Duodenal mucosa (tissue), 2 donors: ENCODE results near the gene PHACTR1.

Experiments used
- H3K27ac ChIP-seq: one replicate; pipeline ENCODE4 v1.7.0; 2013; ENCODE audit warnings: low read depth, low read length
- H3K27me3 ChIP-seq, 2 donors: one replicate each; pipeline ENCODE4 v1.7.0; 2013; ENCODE audit warnings: low read length in 2 of 2, control low read depth in 1 of 2; ENCODE audit not compliant: insufficient read depth in 2 of 2, control insufficient read depth in 1 of 2
- H3K36me3 ChIP-seq, 2 donors: one replicate each; pipeline ENCODE4 v1.7.0; 2013; ENCODE audit warnings: low read length in 2 of 2, control low read depth in 1 of 2; ENCODE audit not compliant: insufficient read depth in 2 of 2, control insufficient read depth in 1 of 2
- H3K4me1 ChIP-seq, 2 donors: one replicate each; pipeline ENCODE4 v1.7.0; 2013; ENCODE audit warnings: low read length in 2 of 2, control low read depth in 1 of 2; ENCODE audit not compliant: insufficient read depth in 2 of 2, control insufficient read depth in 1 of 2
- H3K4me3 ChIP-seq, 2 donors: one replicate each; pipeline ENCODE4 v1.7.0; 2013; ENCODE audit warnings: low read length in 2 of 2, low read depth in 1 of 2
- H3K9ac ChIP-seq, 2 donors: one replicate each; pipeline ENCODE4 v1.7.0; 2013; ENCODE audit warnings: low read length in 2 of 2, low read depth in 1 of 2
- H3K9me3 ChIP-seq, 2 donors: one replicate each; pipeline ENCODE4 v1.7.0; 2013; ENCODE audit warnings: low read length in 2 of 2, control low read depth in 1 of 2; ENCODE audit not compliant: control insufficient read depth in 1 of 2

The PHACTR1 gene

GRCh38 chr6:12865671-12866181 is 149.2 kb downstream of the PHACTR1 start:
- H3K4me1 ChIP-seq: no peaks in the 10 kb centered on the region
- no peaks in the 10 kb centered on the region for H3K36me3 ChIP-seq
- H3K9me3 ChIP-seq: no peaks in the 10 kb centered on the region
- no peak overlapping the region for H3K27ac ChIP-seq
- no peak overlapping the region for H3K9ac ChIP-seq
- H3K27me3 ChIP-seq: peaks cover 9 to 21% of the 10 kb centered on the region in 2 donors
- H3K4me3 ChIP-seq: no peak overlapping the region

- Histone ChIP-seq H3K36me3 (no peaks in the 10 kb centered on the region), H3K27me3 (peaks cover 9 to 21% of the 10 kb centered on the region in 2 donors), H3K9me3 (no peaks in the 10 kb centered on the region), H3K27ac (no peak overlapping the region), H3K4me3 (no peak overlapping the region), H3K4me1 (no peaks in the 10 kb centered on the region), H3K9ac (no peak overlapping the region)
Observed at GRCh38 chr6:12866422-12867029, 150.0 kb downstream of the PHACTR1 start.

GRCh38 chr6:12869816-12870432 is 153.4 kb downstream of the PHACTR1 start:
- Histone ChIP-seq H3K4me1 (no peaks in the 10 kb centered on the region), H3K9me3 (no peaks in the 10 kb centered on the region), H3K4me3 (no peak overlapping the region), H3K27ac (no peak overlapping the region), H3K27me3 (peaks cover 11 to 21% of the 10 kb centered on the region in 2 donors), H3K36me3 (no peaks in the 10 kb centered on the region), H3K9ac (no peak overlapping the region)

GRCh38 chr6:12873691-12874090 is 157.1 kb downstream of the PHACTR1 start:
- Histone ChIP-seq H3K4me1 (no peaks in the 10 kb centered on the region), H3K36me3 (no peaks in the 10 kb centered on the region), H3K9me3 (no peaks in the 10 kb centered on the region), H3K27me3 (peaks cover 14 to 16% of the 10 kb centered on the region in 2 donors), H3K27ac (no peak overlapping the region), H3K4me3 (no peak overlapping the region), H3K9ac (no peak overlapping the region)

- Histone ChIP-seq H3K36me3 (no peaks in the 10 kb centered on the region), H3K27me3 (peaks cover 4 to 7% of the 10 kb centered on the region in 2 donors), H3K4me1 (no peaks in the 10 kb centered on the region), H3K4me3 (no peak overlapping the region), H3K27ac (no peak overlapping the region), H3K9me3 (no peaks in the 10 kb centered on the region), H3K9ac (no peak overlapping the region)
Observed at GRCh38 chr6:12875051-12875450, 158.5 kb downstream of the PHACTR1 start.

GRCh38 chr6:12878741-12879140 is 162.2 kb downstream of the PHACTR1 start:
- no peaks in the 10 kb centered on the region for H3K9me3 ChIP-seq
- peaks cover 5 to 14% of the 10 kb centered on the region in 2 donors for H3K27me3 ChIP-seq
- no peak overlapping the region for H3K4me3 ChIP-seq
- no peak overlapping the region for H3K27ac ChIP-seq
- no peak overlapping the region for H3K9ac ChIP-seq
- no peaks in the 10 kb centered on the region for H3K4me1 ChIP-seq
- no peaks in the 10 kb centered on the region for H3K36me3 ChIP-seq

GRCh38 chr6:12882761-12883290 is 166.3 kb downstream of the PHACTR1 start:
- Histone ChIP-seq H3K36me3 (no peaks in the 10 kb centered on the region), H3K4me3 (no peak overlapping the region), H3K4me1 (no peaks in the 10 kb centered on the region), H3K9me3 (no peaks in the 10 kb centered on the region), H3K27me3 (peaks cover 0 to 14% of the 10 kb centered on the region in 2 donors), H3K27ac (no peak overlapping the region), H3K9ac (no peak overlapping the region)

GRCh38 chr6:12884983-12885382 is 168.4 kb downstream of the PHACTR1 start:
- Histone ChIP-seq H3K9me3 (no peaks in the 10 kb centered on the region), H3K4me1 (no peaks in the 10 kb centered on the region), H3K9ac (no peak overlapping the region), H3K4me3 (no peak overlapping the region), H3K27ac (no peak overlapping the region), H3K27me3 (peaks cover 0 to 14% of the 10 kb centered on the region in 2 donors), H3K36me3 (no peaks in the 10 kb centered on the region)

- Histone ChIP-seq H3K27me3 (peaks cover 0 to under 1% of the 10 kb centered on the region in 2 donors), H3K9me3 (peaks cover 0 to 11% of the 10 kb centered on the region in 2 donors), H3K4me3 (no peak overlapping the region), H3K9ac (no peak overlapping the region), H3K36me3 (no peaks in the 10 kb centered on the region), H3K27ac (no peak overlapping the region), H3K4me1 (no peaks in the 10 kb centered on the region)
Observed at GRCh38 chr6:12886961-12887775, 170.6 kb downstream of the PHACTR1 start.
